ENCODE results near the gene DAPK3. TPM values are rescaled to one million over a fixed set of nuclear protein-coding genes. Genes with fewer than 3 reads are reported as not detected.
"Not testable (repeated sequence)": the region's sequence is repeated elsewhere in the genome, so short reads cannot be mapped to it uniquely, and the experiment has no call there.

The DAPK3 gene
- total RNA-seq, 1 donor from 2014 or later, result 127 TPM

DNA sequence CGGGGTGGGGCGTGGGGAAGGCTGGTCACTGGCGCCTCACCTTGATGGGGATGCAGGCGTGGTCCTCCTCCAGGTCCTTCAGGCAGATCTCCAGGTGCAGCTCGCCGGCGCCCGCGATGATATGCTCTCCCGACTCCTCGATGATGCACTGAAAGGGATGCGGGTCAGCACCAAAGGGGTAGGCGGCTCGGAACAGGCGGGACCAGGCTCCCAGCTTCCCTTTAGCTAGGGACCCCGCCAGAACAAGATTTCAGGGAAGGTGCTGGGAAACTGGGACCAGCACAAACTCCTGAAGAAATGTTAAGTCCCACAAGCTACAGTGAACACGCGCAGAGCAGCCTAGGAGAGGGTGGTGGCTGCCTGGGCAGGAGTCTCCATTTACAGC is 8.4 kb upstream of the DAPK3 start:
- DNase-seq (ENCODE audit: low read depth in 2 of 2), result no peak

DNA sequence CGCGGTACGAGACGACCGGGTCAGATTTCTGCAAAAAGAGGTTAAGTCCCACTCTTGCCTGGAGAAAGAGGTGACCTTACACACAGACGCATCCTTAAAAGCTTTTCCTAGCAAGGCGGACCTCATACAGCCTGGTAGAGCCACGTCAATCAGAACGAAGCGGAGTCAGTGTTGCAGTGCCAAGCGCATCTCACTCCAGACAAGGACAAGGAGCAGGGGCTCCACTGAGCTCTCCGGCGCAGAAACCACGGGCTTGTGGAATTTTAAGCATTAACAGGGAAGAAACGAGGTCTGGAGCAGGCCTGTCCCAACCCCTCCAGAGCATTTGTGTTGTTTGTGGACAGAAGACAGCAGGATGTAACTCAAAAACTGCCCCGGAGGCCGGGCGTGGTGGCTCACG is 7.2 kb upstream of the DAPK3 start:
- no peak for DNase-seq (ENCODE audit: low read depth in 2 of 2)

DNA sequence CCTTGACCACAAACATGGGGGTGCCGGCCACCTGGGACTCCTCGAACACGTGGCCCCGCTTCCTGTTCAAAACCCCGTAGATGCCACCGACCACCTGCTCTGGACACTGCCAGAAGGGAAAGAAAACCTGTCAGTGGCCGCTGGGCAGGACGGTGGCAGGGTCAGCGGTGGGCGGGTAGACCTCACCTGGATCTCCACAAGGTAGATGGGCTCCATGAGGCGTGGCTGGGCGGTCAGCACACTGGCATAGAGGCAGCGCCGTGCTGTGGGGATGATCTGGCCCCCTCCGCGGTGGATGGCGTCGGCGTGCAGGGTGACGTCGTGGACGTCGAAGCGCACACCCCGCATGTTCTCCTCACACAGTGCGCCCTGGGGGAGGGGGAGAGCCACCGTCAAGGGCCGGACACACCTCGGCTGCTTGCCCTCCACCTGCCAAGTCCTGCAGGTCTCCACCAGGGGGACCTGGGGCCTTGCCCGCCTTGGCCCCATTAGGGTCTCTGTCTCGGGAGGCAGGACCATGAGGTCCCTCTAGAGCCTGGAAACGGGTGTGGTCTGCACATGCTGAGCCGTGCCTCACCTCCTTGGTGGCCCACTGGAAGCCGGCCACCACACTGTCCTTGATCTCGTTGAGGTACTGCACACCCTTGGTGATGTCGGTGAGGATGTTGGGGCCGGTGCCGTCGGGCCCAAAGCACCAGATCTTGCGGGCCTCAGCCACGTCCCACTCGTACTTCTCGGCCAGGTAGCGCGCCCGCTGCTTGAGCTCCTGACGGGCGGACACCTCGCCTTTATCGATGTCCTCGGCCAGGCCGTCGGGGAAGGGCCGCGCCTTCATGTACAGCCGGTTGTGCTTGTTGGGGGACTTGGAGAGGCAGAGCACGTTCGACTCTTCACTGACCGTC is 6.6 kb upstream of the DAPK3 start:
- DNase-seq (ENCODE audit: low read depth in 2 of 2), result no peak

DNA sequence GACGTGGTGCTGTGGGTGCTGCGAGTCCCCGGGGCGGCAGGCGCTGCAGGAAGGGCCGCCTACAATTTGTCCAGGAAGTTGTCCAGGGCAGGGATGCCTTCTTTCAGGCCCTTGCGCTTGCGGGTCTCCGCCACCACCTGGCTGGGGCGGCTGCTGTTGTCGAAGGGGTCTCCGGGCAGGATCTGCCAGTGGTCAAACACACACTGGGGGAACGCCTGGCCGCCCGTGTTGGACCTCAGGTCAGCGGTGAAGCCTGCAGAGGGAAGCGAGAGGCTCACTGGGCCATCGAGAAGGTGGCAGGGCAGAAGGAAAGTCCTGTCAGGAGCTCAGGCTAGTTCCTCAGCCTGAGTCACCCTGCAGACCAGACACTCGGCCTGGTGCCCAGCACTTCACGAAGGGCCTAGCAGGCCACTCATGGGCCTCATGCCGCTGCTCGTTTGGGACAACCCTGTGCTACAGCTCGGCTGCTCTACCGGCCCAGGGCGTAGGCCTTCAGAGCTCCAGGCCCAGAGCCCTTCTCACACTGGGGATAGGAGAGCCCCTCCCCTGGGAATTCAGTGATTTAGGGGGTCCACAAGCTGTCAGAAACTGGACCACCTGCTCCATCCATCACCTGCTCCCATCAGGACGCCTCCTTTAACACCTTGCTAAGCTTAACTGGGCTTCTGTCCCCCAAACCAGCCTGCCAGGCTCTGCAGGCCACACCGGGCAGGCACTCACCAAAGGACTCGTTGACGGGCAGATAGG is 5.8 kb upstream of the DAPK3 start:
- DNase-seq (ENCODE audit: low read depth in 2 of 2), result peak in 1 of 2 donors; percentile 1

DNA sequence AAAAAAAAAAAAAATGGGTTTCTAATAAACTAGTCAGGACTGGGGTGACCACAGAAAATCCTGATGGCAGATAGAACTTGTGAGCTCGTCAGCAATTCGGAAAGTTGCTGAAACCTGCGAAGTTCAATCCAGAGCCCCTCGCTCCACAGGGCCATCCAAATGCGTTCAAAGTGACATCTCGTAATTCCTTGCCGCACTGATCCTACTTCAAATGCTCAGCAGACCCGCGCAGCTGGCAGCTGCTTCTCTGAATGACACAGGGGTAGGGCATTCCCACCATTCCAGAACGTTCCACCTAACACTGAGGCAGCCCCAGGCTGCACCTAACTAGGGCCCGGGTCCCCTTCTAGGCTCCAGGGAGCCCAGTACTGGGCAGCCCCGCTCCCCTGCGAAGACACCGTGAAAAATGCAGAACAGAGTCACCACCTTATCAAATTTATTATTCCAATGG is 4.8 kb upstream of the DAPK3 start:
- DNase-seq (ENCODE audit: low read depth in 2 of 2), result peak in 1 of 2 donors; percentile 3

DNA sequence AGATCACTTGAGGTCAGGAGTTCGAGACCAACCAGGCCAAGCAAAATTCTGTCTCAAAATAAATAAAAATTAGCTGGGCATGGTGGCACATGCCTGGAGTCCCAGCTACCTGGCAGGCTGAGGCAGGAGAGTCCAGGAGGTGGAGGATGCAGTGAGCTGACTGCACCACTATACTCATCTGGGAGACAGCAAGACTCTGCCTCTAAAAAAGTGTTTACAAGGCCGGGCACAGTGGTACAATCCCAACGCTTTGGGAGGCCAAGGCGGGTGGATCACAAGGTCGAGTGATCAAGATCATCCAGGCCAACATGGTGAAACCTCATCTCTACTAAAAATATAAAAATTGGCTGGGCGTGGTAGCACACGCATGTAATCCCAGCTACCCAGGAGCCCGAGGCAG is 4.2 kb upstream of the DAPK3 start:
- DNase-seq (ENCODE audit: low read depth in 2 of 2), result no peak

DNA sequence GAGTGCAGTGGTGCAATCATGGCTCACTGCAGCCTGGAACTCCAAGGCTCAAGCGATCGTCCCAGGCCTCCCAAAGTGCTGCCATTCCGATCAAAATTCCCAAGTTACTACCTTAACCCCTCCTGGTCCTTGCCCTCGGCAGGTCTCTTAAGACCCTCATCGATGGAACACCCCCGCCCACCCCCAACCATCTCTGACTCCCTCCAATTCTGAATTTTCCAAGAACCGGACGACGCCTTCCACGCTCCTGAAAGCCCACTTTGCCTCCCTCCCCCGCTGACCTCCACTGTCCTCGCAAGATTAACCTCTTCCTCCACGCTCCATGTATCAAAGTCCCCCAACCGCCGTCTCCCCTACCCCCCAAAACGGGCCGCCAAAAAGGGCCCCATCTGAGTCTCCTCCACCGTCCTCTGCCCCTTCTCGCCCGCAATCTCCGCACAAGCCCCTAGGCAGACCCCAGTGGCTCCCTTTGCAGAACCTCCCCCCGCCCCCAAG is 539 bp downstream of the DAPK3 start:
- no peak for DNase-seq (ENCODE audit: low read depth in 2 of 2)

DNA sequence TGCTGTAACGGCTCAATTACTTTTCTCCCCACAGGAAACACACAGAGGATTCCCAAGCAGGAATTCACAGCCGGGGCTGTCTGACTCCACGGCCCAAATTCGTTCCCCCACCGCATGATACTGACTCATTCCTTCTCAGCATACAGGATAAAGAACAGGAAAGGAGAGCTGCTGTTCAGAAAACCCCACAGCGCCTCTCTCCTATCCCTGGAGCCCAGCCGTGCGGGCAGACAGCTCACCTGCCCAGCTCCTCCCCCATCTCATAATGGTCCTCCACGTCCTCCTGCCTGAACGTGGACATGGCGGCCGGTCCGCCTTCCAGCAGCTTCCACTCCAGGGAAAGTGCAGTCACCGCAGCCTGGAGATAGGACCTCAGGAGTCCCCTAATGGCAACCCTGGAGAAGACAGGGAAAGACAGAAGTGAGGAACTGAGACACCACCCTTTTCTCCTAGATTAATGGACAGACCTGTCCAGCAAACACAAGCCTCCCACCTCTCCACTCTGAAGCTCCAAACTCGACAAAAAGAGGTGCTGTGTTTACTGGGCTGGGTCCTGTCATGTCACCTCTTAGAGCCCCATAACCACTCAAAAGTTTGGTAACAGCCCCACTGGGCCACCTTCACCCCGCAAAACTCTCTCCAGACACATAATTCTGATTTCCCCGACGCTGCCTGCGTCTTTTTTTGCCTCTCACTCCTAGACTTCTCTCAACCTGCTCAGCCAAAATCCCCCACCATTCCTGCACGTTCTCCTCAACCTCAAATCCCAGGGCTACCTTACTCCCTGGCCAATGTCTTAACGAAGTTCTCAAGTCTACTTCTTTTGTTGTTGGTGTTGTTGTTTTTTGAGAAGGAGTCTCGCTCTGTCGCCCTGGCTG is 1.2 kb downstream of the DAPK3 start:
- DNase-seq (ENCODE audit: low read depth in 2 of 2), result peak; percentile 65 to 93

DNA sequence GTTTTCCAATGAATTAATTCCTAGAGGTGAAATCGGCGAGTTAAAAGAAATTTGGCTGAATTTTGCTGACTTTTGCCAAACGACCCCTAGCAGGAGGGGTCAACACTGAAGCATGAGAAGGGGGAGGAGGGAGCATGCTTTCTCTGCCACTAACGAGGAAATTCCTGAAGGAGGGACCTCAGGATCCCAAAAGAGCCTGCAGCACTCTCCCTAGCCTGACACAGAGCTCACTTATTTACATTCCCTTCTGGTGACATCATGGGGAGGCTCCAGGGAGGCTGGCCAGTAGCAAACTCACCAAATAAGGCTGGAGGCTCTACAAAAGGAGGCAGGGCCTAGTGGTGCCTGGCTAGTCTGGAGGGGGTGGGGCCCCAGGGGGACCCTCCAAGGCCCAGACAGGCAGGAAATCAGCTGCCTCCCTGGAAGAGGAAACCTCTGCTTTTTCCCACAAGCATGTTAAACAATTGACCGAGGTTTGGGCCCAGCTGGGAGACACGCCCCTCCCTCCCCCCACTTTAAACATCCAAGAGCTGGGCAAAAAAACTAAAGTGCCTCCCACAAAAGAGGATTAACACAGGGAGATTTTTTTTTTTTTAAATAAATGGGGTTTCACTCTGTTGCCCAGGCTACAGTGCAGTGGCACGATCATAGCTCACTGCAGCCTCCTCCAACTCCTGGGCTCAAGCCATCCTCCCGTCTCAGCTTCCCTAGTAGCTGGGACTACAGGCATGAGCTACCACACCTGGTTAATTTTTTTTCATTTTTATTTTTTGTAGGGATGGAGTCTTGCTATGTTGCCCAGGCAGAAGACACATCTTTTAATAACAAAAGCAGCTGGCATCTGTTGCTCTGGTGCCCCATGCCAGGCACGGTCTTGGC is 2.1 kb downstream of the DAPK3 start:
- peak; percentile 98 to 100 for DNase-seq (ENCODE audit: low read depth in 2 of 2)

DNA sequence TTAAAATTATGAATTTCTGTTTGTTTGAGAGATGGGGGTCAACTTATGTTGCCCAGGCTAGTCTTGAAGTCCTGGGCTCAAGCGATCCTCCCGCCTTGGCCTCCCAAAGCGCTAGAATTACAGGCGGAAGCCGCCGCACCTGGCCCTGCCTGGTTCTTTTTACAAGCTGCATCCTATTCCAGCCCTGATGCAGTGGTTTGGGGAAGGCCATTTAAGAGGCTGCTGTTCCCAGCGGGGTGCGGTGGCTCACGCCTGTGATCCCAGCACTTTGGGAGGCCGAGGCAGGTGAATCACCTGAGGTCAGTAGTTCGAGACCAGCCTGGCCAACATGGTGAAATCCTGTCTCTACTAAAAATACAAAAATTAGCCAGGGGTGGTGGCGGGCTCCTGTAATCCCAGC is 2.9 kb downstream of the DAPK3 start:
- DNase-seq (ENCODE audit: low read depth in 2 of 2), result not testable (repeated sequence)

DNA sequence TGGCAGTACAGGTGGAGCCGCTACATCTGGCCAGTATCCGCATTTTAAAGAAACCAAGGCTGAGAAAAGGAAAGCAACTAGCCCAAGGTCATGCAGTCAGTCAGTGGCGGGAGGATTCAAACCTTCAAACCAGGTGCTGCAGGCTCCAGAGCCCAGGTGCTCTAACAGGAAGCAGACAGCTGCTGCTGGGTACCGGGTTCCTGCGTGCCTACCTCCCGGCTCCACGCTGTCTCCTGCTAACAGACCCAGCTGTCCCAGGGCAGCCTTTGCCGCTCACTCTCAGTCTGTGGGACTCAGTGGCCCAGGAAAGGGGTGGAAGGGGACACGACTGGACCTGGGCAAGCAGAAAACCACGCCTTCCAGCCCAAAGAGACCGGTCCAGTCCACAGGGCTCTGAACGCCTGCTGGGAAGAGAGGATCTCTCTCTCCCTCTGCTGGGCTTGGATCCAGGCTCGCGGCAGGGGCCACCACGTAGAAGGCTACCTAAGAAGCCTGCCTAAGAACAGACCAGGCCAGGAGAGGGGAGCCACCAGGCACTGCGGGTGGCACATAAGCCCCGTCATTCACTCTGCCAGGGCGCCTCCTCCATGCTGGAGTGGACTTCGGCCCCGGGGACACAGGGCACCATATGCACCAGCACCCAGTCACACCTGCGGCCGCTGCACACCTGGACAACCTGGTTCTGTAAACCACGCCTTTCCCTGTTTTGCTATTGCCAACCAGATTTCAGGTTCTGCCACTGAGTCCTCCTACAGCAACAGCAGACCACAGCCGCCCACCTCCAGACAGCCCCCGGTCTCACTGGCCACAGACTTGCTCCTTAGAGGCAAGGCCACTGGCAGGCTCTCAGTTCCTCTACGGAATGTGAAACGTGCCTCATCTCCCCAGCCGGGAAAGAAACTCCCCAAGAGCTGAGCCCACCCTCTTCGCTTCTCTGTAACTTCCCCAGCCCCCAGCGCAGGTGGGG is 4.6 kb downstream of the DAPK3 start:
- DNase-seq (ENCODE audit: low read depth in 2 of 2), result no peak

DNA sequence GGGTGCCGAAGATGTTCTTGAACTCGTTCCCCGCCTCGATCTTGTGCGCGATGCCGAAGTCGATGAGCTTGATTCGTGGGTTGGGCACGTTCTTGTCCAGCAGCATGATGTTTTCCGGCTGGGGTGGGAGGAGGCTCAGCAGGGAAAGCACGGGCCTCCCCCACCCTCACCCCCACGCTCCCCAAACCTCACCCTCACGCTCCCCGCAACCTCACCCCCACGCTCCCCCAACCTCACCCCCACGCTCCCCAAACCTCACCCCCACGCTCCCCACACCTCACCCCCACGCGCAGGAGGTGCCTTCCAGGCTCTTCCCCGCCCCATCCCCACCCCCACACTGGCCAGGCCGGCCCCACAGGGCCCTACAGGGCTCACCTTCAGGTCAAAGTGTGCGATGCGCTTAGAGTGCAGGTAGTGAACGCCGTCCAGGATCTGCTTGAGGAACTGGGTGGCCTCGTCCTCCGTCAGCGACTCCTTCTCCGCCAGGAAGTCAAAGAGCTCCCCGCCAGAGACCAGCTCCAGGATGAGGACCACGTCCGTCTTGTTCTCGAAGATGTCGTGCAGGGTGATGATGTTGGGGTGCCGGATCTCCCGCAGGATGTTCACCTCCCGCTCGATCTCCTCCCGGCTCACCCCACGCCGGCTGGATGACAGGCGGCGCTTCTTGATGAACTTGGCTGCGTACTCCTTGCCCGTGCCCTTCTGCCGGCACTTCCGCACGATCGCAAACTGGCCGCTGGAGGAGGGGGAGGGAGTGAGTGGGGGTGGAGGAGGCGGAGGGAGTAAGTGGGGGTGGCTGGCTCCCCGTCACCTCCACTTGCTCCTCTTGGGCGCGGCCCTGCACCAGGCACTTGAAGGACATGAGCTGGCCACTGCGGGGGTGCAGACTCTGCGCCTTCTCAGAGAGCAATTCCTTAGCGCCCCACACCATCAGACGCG is 6.4 kb downstream of the DAPK3 start:
- DNase-seq (ENCODE audit: low read depth in 2 of 2), result no peak

DNA sequence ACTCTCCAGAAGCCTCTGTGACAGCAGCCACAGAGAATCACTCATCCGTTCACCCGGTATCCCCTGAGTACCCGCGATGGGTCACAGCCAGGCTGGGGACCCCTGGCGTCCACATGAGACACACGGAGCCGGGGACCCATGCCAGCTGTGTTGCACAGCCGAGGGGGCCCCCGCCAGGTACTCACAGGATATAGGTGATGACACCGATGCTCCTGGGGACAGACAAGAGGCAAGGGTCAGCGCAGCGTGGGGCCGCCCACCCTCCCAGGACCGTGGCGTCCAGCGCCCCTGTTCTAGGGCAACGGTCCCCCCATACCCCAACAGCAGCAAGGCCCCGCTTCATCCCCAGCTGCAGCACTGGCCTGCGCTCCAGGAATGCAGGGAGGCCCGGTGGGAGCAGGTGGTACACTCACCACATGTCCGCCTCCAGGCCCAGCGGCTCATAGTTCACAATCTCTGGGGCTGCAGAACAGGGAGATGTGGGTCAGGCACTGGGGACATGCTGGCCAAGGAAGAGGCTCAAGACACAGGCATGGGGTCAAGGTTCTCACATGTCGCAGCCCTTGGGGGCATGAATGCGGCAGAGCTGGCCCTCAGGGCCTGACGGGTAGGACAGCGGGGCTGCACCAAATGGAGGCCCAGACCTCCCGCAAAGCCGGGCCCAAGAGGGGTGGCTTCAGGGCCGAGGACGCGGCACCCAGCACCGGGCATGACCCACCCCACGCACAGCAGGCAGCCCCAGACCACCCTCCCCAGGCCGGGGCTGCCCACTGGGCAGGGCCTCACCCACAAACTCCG is 7.2 kb downstream of the DAPK3 start:
- DNase-seq (ENCODE audit: low read depth in 2 of 2), result no peak

DNA sequence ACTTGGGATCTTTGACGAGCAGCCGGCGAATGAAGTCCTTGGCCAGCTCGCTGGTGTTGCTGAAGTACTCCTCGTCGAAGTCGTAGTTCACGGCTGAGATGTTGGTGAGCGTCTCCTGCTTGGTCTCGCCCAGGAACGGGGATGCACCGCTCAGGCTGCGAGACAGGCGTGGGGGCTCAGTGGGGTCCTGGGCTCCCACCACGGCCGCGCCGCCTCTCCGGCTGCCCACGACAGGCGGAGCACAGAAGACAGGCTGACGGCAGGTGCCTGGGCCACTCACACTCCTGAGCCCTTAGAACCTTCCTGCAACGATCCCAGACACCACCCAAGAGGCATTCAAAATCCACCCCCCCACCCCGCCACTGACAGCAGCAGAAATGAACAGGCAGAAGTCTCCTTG is 9.9 kb downstream of the DAPK3 start:
- DNase-seq (ENCODE audit: low read depth in 2 of 2), result no peak

DNA sequence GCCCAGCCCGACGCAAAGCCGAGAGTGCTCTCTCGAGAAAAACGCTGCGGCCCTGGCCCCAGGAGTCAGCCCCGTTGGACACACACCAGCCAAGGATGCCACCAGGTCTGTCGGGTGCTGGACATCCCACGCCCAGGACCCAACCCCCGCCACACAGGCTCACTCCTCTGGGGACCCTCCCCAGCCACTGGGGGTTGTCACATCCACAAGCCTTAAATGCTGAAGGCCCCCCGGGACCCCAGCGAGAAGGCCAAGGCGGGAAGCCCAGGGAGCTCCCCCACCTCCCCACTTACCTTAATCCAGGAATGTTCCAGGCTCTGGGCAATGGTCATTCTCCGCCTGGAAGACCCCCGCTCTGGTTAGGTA is 11.2 kb downstream of the DAPK3 start:
- DNase-seq (ENCODE audit: low read depth in 2 of 2), result no peak

DNA sequence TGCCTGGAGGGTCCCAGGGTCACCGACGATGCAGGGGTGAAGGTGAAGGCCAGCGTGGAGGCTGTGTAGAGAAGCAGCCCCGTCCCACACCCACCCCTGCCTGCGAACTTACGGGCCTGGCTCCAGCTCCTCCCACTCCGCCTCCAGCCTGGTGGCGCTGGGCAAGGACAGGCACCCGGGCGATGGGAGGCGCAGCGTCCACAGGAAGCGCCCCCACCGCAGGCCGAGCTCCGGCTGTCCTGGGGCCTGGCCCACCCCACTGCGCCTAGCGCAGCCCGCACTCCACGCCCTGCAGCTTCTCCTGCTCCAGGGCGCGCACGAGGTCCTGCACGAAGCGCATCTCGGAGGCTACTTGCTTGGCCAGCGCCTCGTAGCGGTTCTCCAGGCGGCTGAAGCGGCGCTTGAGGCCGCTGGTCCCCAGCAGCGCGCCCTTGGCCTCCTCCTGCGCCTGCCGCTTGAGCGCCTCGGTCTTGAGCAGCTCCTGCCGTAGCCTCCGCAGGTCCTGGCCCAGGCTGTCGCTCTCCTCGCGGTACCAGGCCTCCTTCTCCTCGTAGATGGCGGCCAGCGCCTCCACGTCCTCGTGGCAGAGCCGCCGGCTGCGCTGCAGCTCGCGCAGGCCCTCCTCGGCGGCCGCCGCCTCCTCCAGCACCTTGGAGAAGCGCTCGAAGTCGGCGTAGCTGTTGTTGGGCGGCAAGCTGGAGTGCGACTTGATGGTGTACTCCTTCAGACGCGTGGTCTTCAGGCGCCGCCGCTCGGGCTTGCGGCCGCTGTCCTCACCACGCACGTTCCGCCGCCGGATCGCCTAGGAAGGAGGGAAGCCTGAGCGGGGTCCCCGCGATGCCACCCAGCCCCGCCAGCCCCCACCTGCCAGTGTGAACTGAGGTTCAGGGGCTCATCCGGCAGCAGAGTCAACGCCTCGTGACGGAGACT is 11.8 kb downstream of the DAPK3 start:
- DNase-seq (ENCODE audit: low read depth in 2 of 2), result no peak
